SK-N-MC (cell line): ENCODE results near the gene TMEM45A.

Experiments used
- EZH2 ChIP-seq: fragments of 200-600 bp; sonication (generic); IDR thresholded peaks from one replicate; pipeline ENCODE4 v1.6.1; 2017; ENCODE audit warnings: antibody characterized with exemption
- FOXP2 ChIP-seq: optimal IDR thresholded peaks from 2 replicates; pipeline ENCODE3; 2011; ENCODE audit warnings: mild to moderate bottlenecking, moderate library complexity; ENCODE audit not compliant: insufficient read depth; ENCODE audit errors: extremely low read length, control extremely low read depth
- POLR2AphosphoS5 ChIP-seq: IDR thresholded peaks from 2 replicates; pipeline ENCODE4 v1.6.1; 2012; ENCODE audit warnings: mild to moderate bottlenecking, low read depth, low read length, borderline replicate concordance

- no peak for TF ChIP-seq EZH2
- no peak for TF ChIP-seq POLR2AphosphoS5
- TF ChIP-seq FOXP2 = no peak
Measured at GRCh38 chr3:100483529-100483928, 8.9 kb upstream of the TMEM45A start.
